H1 (cell line): ENCODE results near the gene ADRB2. TPM values are rescaled to one million over a fixed set of nuclear protein-coding genes. Genes with fewer than 3 reads are reported as not detected.

Source experiments
- CTCF ChIA-PET: fragments of 300-600 bp; sonication (Branson Sonifier 250); formaldehyde crosslinking; loops from one replicate; lab custom pipeline; 2021; ENCODE audit not compliant: partially characterized antibody; lab: Charles Lee
- POLR2A ChIA-PET: fragments of 300-600 bp; sonication (Branson Sonifier 250); formaldehyde crosslinking; loops from one replicate; lab custom pipeline; 2021; ENCODE audit warnings: inconsistent platforms; ENCODE audit not compliant: partially characterized antibody; lab: Charles Lee
- DNase-seq, 2 experiments: peaks; one replicate each; pipeline versions ENCODE4 v3.0.0 to v3.0.0-alpha.2; 2010 to 2022; ENCODE audit warnings: low spot score in 2 of 2, low read depth in 1 of 2, mixed read lengths in 1 of 2
- FAIRE-seq: peaks from 2 replicates; lab custom pipeline; 2011; peaks lifted over from hg19 to GRCh38; lab: Jason Lieb, UNC
- H2AFZ ChIP-seq: 2 replicates; pipeline ENCODE4 v1.8.1; 2012; ENCODE audit warnings: low read length, inconsistent platforms
- H2AK5ac ChIP-seq: 2 replicates; pipeline ENCODE4 v1.6.1; 2013; ENCODE audit warnings: low read depth, low read length
- H2BK120ac ChIP-seq: replicated peaks from 2 replicates; pipeline ENCODE3; 2013; ENCODE audit warnings: low read depth, low read length, inconsistent platforms
- H2BK12ac ChIP-seq: 2 replicates; pipeline ENCODE4 v1.6.1; 2013; ENCODE audit warnings: low read depth, low read length
- H2BK15ac ChIP-seq: 2 replicates; pipeline ENCODE4 v1.6.1; 2013; ENCODE audit warnings: low read length
- H2BK20ac ChIP-seq: 2 replicates; pipeline ENCODE4 v1.6.1; 2013; ENCODE audit warnings: low read length
- H2BK5ac ChIP-seq: 2 replicates; pipeline ENCODE4 v1.6.1; 2013; ENCODE audit warnings: low read depth, low read length
- H3K14ac ChIP-seq: 2 replicates; pipeline ENCODE4 v1.6.1; 2013; ENCODE audit warnings: inconsistent platforms; ENCODE audit not compliant: insufficient read length
- H3K18ac ChIP-seq: 2 replicates; pipeline ENCODE4 v1.6.1; 2013; ENCODE audit warnings: low read length; ENCODE audit errors: extremely low read depth
- H3K23ac ChIP-seq: 2 replicates; pipeline ENCODE4 v1.6.1; 2013; ENCODE audit warnings: inconsistent platforms; ENCODE audit not compliant: insufficient read length
- H3K23me2 ChIP-seq: 2 replicates; pipeline ENCODE4 v1.6.1; 2013; ENCODE audit warnings: low read depth, low read length
- H3K27ac ChIP-seq: 2 replicates; pipeline ENCODE4 v1.6.1; 2011; ENCODE audit warnings: low read depth, low read length, inconsistent platforms
- H3K27me3 ChIP-seq, 4 experiments: replicated peaks in 1 of 4; 1 replicate in 1 of 4; 2 replicates in 3 of 4; pipeline versions ENCODE4 v1.6.1 to v1.8.1; 2011 to 2013; ENCODE audit warnings: low read length in 3 of 4, mild to moderate bottlenecking in 3 of 4, inconsistent platforms in 2 of 4, mixed read lengths in 2 of 4, moderate library complexity in 1 of 4; ENCODE audit not compliant: control insufficient read depth in 3 of 4, insufficient read depth in 3 of 4; ENCODE audit errors: extremely low read depth in 1 of 4
- H3K36me3 ChIP-seq, 4 experiments: 2 replicates each; pipeline versions ENCODE4 v1.6.1 to v1.8.1; 2011 to 2013; ENCODE audit warnings: mild to moderate bottlenecking in 4 of 4, low read length in 3 of 4, moderate library complexity in 2 of 4, control low read depth in 1 of 4, inconsistent platforms in 1 of 4; ENCODE audit not compliant: insufficient read depth in 4 of 4, control insufficient read depth in 2 of 4
- H3K4ac ChIP-seq: replicated peaks from 2 replicates; pipeline ENCODE3; 2013; ENCODE audit warnings: low read length, low read depth, mixed read lengths, inconsistent platforms; ENCODE audit not compliant: insufficient read length
- H3K4me1 ChIP-seq, 4 experiments: replicated peaks in 1 of 4; 1 replicate in 1 of 4; 2 replicates in 3 of 4; pipeline versions ENCODE4 v1.6.1 to v1.8.1; 2011 to 2013; ENCODE audit warnings: low read length in 3 of 4, inconsistent platforms in 2 of 4, mixed read lengths in 1 of 4; ENCODE audit not compliant: insufficient read depth in 4 of 4, control insufficient read depth in 3 of 4
- H3K4me2 ChIP-seq, 2 experiments: 2 replicates each; pipeline versions ENCODE4 v1.6.1 to v1.8.1; 2011 to 2013; ENCODE audit warnings: low read depth in 2 of 2, low read length in 2 of 2, control low read depth in 1 of 2, inconsistent platforms in 1 of 2, mild to moderate bottlenecking in 1 of 2; ENCODE audit not compliant: insufficient read depth in 1 of 2
- H3K4me3 ChIP-seq, 4 experiments: fragments of 200-600, 300-600 bp in 1 of 4; sonication (generic), shearing (Covaris generic), sonication (Bioruptor Twin) in 1 of 4; 2 replicates each; pipeline versions ENCODE4 v1.5.1 to v1.8.1; 2011 to 2016; ENCODE audit warnings: low read length in 4 of 4, low read depth in 3 of 4, control low read depth in 2 of 4, inconsistent platforms in 2 of 4, mild to moderate bottlenecking in 2 of 4, mixed read lengths in 1 of 4, moderate library complexity in 1 of 4; ENCODE audit not compliant: insufficient read depth in 2 of 4; ENCODE audit errors: extremely low read depth in 1 of 4
- H3K56ac ChIP-seq: replicated peaks from 2 replicates; pipeline ENCODE3; 2013; ENCODE audit warnings: low read depth, mild to moderate bottlenecking, mixed read lengths, low read length, inconsistent platforms; ENCODE audit not compliant: insufficient read length
- H3K79me1 ChIP-seq: 2 replicates; pipeline ENCODE4 v1.6.1; 2013; ENCODE audit warnings: low read depth, low read length, control low read depth
- H3K79me2 ChIP-seq, 2 experiments: 2 replicates each; pipeline versions ENCODE4 v1.6.1 to v1.8.1; 2012 to 2013; ENCODE audit warnings: low read length in 2 of 2, mild to moderate bottlenecking in 2 of 2, inconsistent platforms in 1 of 2; ENCODE audit not compliant: insufficient read depth in 2 of 2, control insufficient read depth in 1 of 2
- H3K9ac ChIP-seq, 4 experiments: replicated peaks in 1 of 4; 1 replicate in 1 of 4; 2 replicates in 3 of 4; pipeline versions ENCODE4 v1.6.1 to v1.8.1; 2011 to 2013; ENCODE audit warnings: low read depth in 3 of 4, low read length in 3 of 4, control low read depth in 2 of 4, mild to moderate bottlenecking in 2 of 4, moderate library complexity in 2 of 4, inconsistent platforms in 1 of 4; ENCODE audit errors: extremely low read depth in 1 of 4
- H3K9me3 ChIP-seq, 2 experiments: 2 replicates each; pipeline versions ENCODE4 v1.6.1 to v1.8.1; 2012 to 2013; ENCODE audit warnings: mild to moderate bottlenecking in 2 of 2, moderate library complexity in 2 of 2, control low read depth in 1 of 2, inconsistent platforms in 1 of 2, low read depth in 1 of 2, low read length in 1 of 2, mixed read lengths in 1 of 2; ENCODE audit not compliant: insufficient read depth in 2 of 2
- H4K20me1 ChIP-seq, 2 experiments: replicated peaks in 1 of 2; 2 replicates each; pipeline versions ENCODE3 to v1.8.1; 2011 to 2013; ENCODE audit warnings: inconsistent platforms in 2 of 2, low read length in 2 of 2, mild to moderate bottlenecking in 1 of 2; ENCODE audit not compliant: insufficient read depth in 2 of 2, control insufficient read depth in 1 of 2
- H4K5ac ChIP-seq: 2 replicates; pipeline ENCODE4 v1.6.1; 2013; ENCODE audit warnings: low read length, low read depth, mixed read lengths, inconsistent platforms; ENCODE audit not compliant: insufficient read length
- H4K8ac ChIP-seq: 2 replicates; pipeline ENCODE4 v1.8.0; 2013; ENCODE audit warnings: mild to moderate bottlenecking, moderate library complexity, low read length, inconsistent platforms; ENCODE audit not compliant: insufficient read depth; ENCODE audit errors: extremely low read depth
- H4K91ac ChIP-seq: replicated peaks from 2 replicates; pipeline ENCODE3; 2013; ENCODE audit warnings: low read length, mixed read lengths, inconsistent platforms; ENCODE audit not compliant: insufficient read length
- KDM4A ChIP-seq: IDR thresholded peaks from one replicate; pipeline ENCODE4 v1.7.1; 2012; ENCODE audit warnings: low read depth, mild to moderate bottlenecking, moderate library complexity, low read length, inconsistent platforms; ENCODE audit not compliant: severe bottlenecking
- RNF2 ChIP-seq: fragments of 200-900, 300-1000 bp; sonication (generic); IDR thresholded peaks from 2 replicates; pipeline ENCODE4 v1.7.1; 2016; ENCODE audit warnings: borderline replicate concordance, low read depth, mild to moderate bottlenecking, antibody characterized with exemption, low read length; ENCODE audit not compliant: poor library complexity, severe bottlenecking; ENCODE audit errors: missing control alignments
- SAP30 ChIP-seq: fragments of 300-600 bp; sonication (generic); IDR thresholded peaks from 2 replicates; pipeline ENCODE4 v1.7.1; 2012; ENCODE audit warnings: low read length, moderate library complexity, mild to moderate bottlenecking, inconsistent platforms; ENCODE audit not compliant: insufficient read depth, insufficient replicate concordance
- polyA plus RNA-seq, 7 experiments: library from polyadenylated mRNA; depleted of rRNA in 3 of 7; stranded (reverse) in 5 of 7; unstranded in 2 of 7; fragments of >200 nt in 5 of 7; fragments of 200-250 nt in 2 of 7; gene quantifications; 1 replicate in 5 of 7; 2 replicates in 1 of 7; 4 replicates in 1 of 7; pipeline versions ENCODE4 v1.2.1 to v1.2.3, GENCODE V29; 2011 to 2013; ENCODE audit warnings: missing spikeins in 2 of 7, mixed read lengths in 2 of 7
- total RNA-seq: library from RNA; stranded (reverse); fragmentation: NEBNext Ultra II Directional; extraction: Animal tissue kit (Norgen Biotek cat#: 25700); gene quantifications from 2 replicates; pipeline ENCODE4 v1.2.1, GENCODE V29; 2021

ADRB2 gene
- total and polyA plus RNA-seq, 2 of the 8 experiments (the other 6 are each of a cell fraction or from before 2014, with no cell fraction given) = 0.65 to 0.77 TPM

- H3K18ac ChIP-seq = no peak overlapping the region
- POLR2A ChIA-PET = interaction anchor here (0.6 kb wide), 1 partner anchor 160 kb away, joined by 3 read pairs; no protein-coding TSS in a partner anchor
- no peak overlapping the region for H2BK20ac ChIP-seq
- no peaks in the 10 kb centered on the region for H3K4me1 ChIP-seq
- no peaks in the 10 kb centered on the region for H3K9me3 ChIP-seq
- no peak overlapping the region for H2AK5ac ChIP-seq
- no peak overlapping the region for H3K4ac ChIP-seq
- H3K79me1 ChIP-seq = no peaks in the 10 kb centered on the region
- H3K4me3 ChIP-seq = no peak overlapping the region
- no peak overlapping the region for H4K5ac ChIP-seq
- FAIRE-seq = no peak
- no peaks in the 10 kb centered on the region for H4K20me1 ChIP-seq
- no peak overlapping the region for H2BK12ac ChIP-seq
- no peaks in the 10 kb centered on the region for H3K79me2 ChIP-seq
- no peak overlapping the region for H3K23ac ChIP-seq
- H4K8ac ChIP-seq = no peak overlapping the region
- H3K36me3 ChIP-seq = no peaks in the 10 kb centered on the region
- H3K27ac ChIP-seq = no peak overlapping the region
- H3K14ac ChIP-seq = no peak overlapping the region
- H2BK120ac ChIP-seq = no peak overlapping the region
- no peak overlapping the region for H2BK15ac ChIP-seq
- no peaks in the 10 kb centered on the region for H3K23me2 ChIP-seq
- no peak overlapping the region for H3K9ac ChIP-seq
- no peak overlapping the region for H3K4me2 ChIP-seq
- H3K56ac ChIP-seq = no peak overlapping the region
- no peak overlapping the region for H4K91ac ChIP-seq
- no peak overlapping the region for H2BK5ac ChIP-seq
- H3K27me3 ChIP-seq = no peaks in the 10 kb centered on the region
- no peak overlapping the region for H2AFZ ChIP-seq
- no peak for DNase-seq
- CTCF ChIA-PET = interaction anchor here (0.6 to 3.0 kb wide), 4 partner anchors 11 to 1164 kb away, joined by 3 to 16 read pairs (median 4); no protein-coding TSS in a partner anchor
- no peak for TF ChIP-seq KDM4A
- no peak for TF ChIP-seq SAP30
- no peak for TF ChIP-seq RNF2
Observed at GRCh38 chr5:148791334-148791667, 35.1 kb upstream of the ADRB2 start.
